ENCODE measurements around the gene ITCH. TPM values are rescaled to one million over a fixed set of nuclear protein-coding genes. Genes with fewer than 3 reads are reported as not detected.

The ITCH gene
- total RNA-seq, 1 donor from 2014 or later, result 93.2 TPM

GRCh38 chr20:34388000-34388399 is 24.9 kb downstream of the ITCH start:
- H3K27me3 ChIP-seq (ENCODE audit: control insufficient read depth, insufficient read depth, low read length), result no peaks in the 10 kb centered on the region

GRCh38 chr20:34388678-34389077 is 25.6 kb downstream of the ITCH start:
- H3K36me3 ChIP-seq (ENCODE audit: control insufficient read depth, insufficient read depth, low read length), result no peaks in the 10 kb centered on the region

More at GRCh38 chr20:34388000-34388399, 24.9 kb downstream of the ITCH start:
- Histone ChIP-seq H3K36me3 (ENCODE audit: control insufficient read depth, insufficient read depth, low read length) (no peaks in the 10 kb centered on the region), H3K4me3 (ENCODE audit: low read depth, low read length) (no peak overlapping the region)
- TF ChIP-seq CTCF (IDR thresholded peaks at IDR 0.05; ENCODE audit: insufficient read depth, low read length, severe bottlenecking), result no peak
- no peak for FAIRE-seq
- DNase-seq (ENCODE audit: low read depth), result no peak

DNA sequence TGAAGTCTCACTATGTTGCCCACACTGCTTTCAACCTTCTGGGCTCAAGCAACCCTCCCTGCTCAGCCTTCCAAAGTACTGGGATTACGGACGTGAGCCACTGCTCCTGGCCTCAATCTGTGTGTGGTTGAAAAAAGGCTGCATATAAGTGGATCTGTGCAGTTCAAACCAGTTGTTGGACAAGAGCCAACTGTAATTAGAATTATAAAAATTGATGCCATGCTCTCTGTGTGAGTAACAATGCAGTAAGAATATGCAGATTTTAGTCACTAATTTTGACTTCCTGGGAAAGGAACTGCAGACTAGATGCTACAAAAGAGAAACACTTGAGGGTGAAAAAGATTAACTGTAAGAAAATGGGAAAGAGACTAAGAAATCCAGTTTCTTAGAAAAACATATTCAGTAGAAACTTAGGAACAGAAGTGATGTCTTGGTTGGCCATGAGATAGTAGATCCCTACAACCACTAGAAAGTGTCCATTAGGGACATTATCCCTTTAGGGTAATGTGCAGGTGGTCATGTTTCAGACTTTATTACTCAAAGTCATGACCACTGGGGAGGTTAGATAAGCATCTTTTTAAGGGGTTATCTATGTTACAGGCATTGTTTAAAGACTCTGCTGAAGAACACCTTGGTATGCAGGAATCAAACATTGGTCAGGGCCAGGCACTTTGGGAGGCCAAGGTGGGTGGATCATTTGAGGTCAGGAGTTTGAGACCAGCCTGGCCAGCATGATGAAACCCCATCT is 26.3 kb downstream of the ITCH start:
- no peak overlapping the region for H3K4me3 ChIP-seq (ENCODE audit: low read depth, low read length)
- peaks cover under 1% of the 10 kb centered on the region for H3K36me3 ChIP-seq (ENCODE audit: control insufficient read depth, insufficient read depth, low read length)
- H3K27me3 ChIP-seq (ENCODE audit: control insufficient read depth, insufficient read depth, low read length), result no peaks in the 10 kb centered on the region
- no peak for DNase-seq (ENCODE audit: low read depth)
- FAIRE-seq, result no peak
- no peak for TF ChIP-seq CTCF (IDR thresholded peaks at IDR 0.05; ENCODE audit: insufficient read depth, low read length, severe bottlenecking)

More at GRCh38 chr20:34388678-34389077, 25.6 kb downstream of the ITCH start:
- Histone ChIP-seq H3K4me3 (ENCODE audit: low read depth, low read length) (no peak overlapping the region), H3K27me3 (ENCODE audit: control insufficient read depth, insufficient read depth, low read length) (no peaks in the 10 kb centered on the region)
- FAIRE-seq (no peak), DNase-seq (ENCODE audit: low read depth) (no peak)
- no peak for TF ChIP-seq CTCF (IDR thresholded peaks at IDR 0.05; ENCODE audit: insufficient read depth, low read length, severe bottlenecking)

GRCh38 chr20:34389954-34390555 is 27.0 kb downstream of the ITCH start:
- Histone ChIP-seq H3K27me3 (ENCODE audit: control insufficient read depth, insufficient read depth, low read length) (no peaks in the 10 kb centered on the region), H3K4me3 (ENCODE audit: low read depth, low read length) (no peak overlapping the region), H3K36me3 (ENCODE audit: control insufficient read depth, insufficient read depth, low read length) (peaks cover 4% of the 10 kb centered on the region)
- peak; percentile 29 for DNase-seq (ENCODE audit: low read depth)
- no peak for TF ChIP-seq CTCF (IDR thresholded peaks at IDR 0.05; ENCODE audit: insufficient read depth, low read length, severe bottlenecking)
- no peak for FAIRE-seq

GRCh38 chr20:34396408-34396807 is 33.3 kb downstream of the ITCH start:
- TF ChIP-seq CTCF (IDR thresholded peaks at IDR 0.05; ENCODE audit: insufficient read depth, low read length, severe bottlenecking), result no peak
- no peaks in the 10 kb centered on the region for H3K27me3 ChIP-seq (ENCODE audit: control insufficient read depth, insufficient read depth, low read length)
- no peak overlapping the region for H3K4me3 ChIP-seq (ENCODE audit: low read depth, low read length)
- no peak for DNase-seq (ENCODE audit: low read depth)
- H3K36me3 ChIP-seq (ENCODE audit: control insufficient read depth, insufficient read depth, low read length), result peaks cover 4% of the 10 kb centered on the region
- FAIRE-seq, result no peak
